RWPE2 (cell line): Measurements from ENCODE around the gene ZFP69B.

Experiments
- ATAC-seq: fragments of 200-7000 bp; cut with Tn5 transposase; 3 replicates; pipeline ENCODE4 v1.9.1; 2021; ENCODE audit warnings: low read depth
- DNase-seq: peaks from one replicate; pipeline ENCODE4 v3.0.0-alpha.2; 2020; ENCODE audit warnings: low spot score
- H3K27ac ChIP-seq: fragments of 450-650 bp; 2 replicates; pipeline ENCODE4 v1.5.1; 2017; ENCODE audit warnings: mild to moderate bottlenecking; ENCODE audit not compliant: poor library complexity, severe bottlenecking
- H3K27me3 ChIP-seq: fragments of 250-450 bp; sonication (Bioruptor Pico); 2 replicates; pipeline ENCODE4 v1.5.1; 2021; ENCODE audit warnings: mild to moderate bottlenecking, moderate library complexity; ENCODE audit not compliant: insufficient read depth, poor library complexity, severe bottlenecking
- H3K36me3 ChIP-seq: fragments of 250-450 bp; sonication (Bioruptor Pico); 2 replicates; pipeline ENCODE4 v1.5.1; 2020; ENCODE audit warnings: low read depth, mild to moderate bottlenecking, moderate library complexity
- H3K4me1 ChIP-seq: fragments of 250-450 bp; sonication (Bioruptor Pico); 2 replicates; pipeline ENCODE4 v1.5.1; 2021; ENCODE audit warnings: mild to moderate bottlenecking, moderate library complexity; ENCODE audit not compliant: insufficient read depth, poor library complexity, severe bottlenecking
- H3K4me3 ChIP-seq: fragments of 250-450 bp; sonication (Bioruptor Pico); 2 replicates; pipeline ENCODE4 v1.5.1; 2021; ENCODE audit warnings: mild to moderate bottlenecking, moderate library complexity; ENCODE audit not compliant: severe bottlenecking
- H3K9me3 ChIP-seq: fragments of 250-450 bp; sonication (Bioruptor Pico); 2 replicates; pipeline ENCODE4 v1.5.1; 2021; ENCODE audit warnings: mild to moderate bottlenecking, moderate library complexity; ENCODE audit not compliant: severe bottlenecking
- CTCF ChIP-seq: fragments of 450-650 bp; IDR thresholded peaks from one replicate; pipeline ENCODE4 v1.5.1; 2017; ENCODE audit warnings: mild to moderate bottlenecking, moderate library complexity; ENCODE audit not compliant: poor library complexity, severe bottlenecking

The ZFP69B gene

GRCh38 chr1:40407453-40407852 is 42.8 kb upstream of the ZFP69B start:
- Histone ChIP-seq H3K4me1 (peaks cover 9% of the 10 kb centered on the region), H3K27ac (no peak overlapping the region), H3K4me3 (no peak overlapping the region), H3K36me3 (0 out of 2 replicates have a peak, but pooled peaks cover 7% of the 10 kb centered on the region), H3K27me3 (no peaks in the 10 kb centered on the region), H3K9me3 (no peaks in the 10 kb centered on the region)
- no peak for ATAC-seq
- DNase-seq: no peak
- TF ChIP-seq CTCF: no peak

DNA sequence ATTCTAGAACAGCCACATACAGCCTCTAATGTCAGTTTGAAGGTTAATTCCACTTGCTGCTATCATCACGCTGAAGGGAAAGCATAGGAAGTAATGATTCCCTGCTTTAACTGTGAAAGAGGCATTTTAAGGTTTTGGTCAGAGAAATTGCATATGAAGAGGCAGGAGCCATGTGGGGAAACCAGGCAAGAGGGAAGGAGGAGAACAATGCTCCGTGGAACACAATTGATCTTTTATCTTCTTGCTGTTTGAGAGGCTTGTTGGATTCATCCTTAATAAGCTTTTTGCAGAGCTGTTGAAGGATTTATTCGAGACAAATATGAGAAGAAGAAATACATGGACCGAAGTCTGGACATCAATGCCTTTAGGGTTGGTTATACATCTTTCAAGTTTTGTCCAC is 40.8 kb upstream of the ZFP69B start:
- DNase-seq: no peak
- Histone ChIP-seq H3K4me1 (peaks cover 9% of the 10 kb centered on the region), H3K27ac (no peak overlapping the region), H3K9me3 (no peaks in the 10 kb centered on the region), H3K27me3 (no peaks in the 10 kb centered on the region), H3K36me3 (peaks cover 16% of the 10 kb centered on the region; the same call in 1 of the 2 replicates), H3K4me3 (no peak overlapping the region)
- no peak for ATAC-seq
- TF ChIP-seq CTCF: no peak

DNA sequence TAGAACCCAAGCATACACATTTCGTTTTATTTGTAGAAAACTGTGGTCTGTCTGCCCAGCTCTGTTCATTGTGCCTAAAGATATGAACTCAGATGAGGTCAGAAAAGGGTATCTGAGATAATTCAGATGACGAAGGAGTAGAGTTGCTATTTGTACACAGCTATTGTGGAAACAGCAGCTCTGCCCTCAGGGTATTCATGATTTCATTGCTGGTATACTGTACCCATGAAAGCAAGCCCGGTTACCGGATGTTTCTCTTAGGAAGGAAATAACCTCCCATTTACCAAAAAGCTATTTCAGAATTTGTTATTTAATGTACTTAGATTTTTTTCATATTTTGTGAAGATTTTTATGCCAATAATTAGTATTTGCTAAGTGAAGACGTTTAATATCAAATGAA is 39.0 kb upstream of the ZFP69B start:
- Histone ChIP-seq H3K4me1 (peaks cover 6% of the 10 kb centered on the region), H3K27me3 (no peaks in the 10 kb centered on the region), H3K9me3 (no peaks in the 10 kb centered on the region), H3K4me3 (no peak overlapping the region), H3K36me3 (peaks cover 26% of the 10 kb centered on the region), H3K27ac (no peak overlapping the region)
- DNase-seq (no peak), ATAC-seq (no peak; the same call in 2 of the 3 replicates)
- TF ChIP-seq CTCF: no peak

DNA sequence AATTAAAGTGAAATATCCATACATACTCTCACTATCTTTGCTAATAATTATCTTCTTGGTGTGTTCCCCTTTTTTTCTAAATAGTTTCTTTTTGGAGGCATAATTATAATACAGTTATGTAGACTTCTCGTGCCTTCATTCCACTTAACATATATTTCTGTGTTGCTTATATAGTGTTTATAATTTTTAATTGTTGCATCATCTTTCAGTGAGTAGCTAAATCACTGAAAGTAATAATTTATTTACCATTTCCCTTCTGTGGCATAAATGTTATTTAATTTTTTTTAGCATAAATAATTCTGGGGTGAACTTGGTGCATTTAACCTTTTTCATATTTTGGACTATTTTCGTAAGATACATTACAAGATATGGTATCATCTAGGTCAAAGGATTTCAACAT is 38.4 kb upstream of the ZFP69B start:
- Histone ChIP-seq H3K36me3 (peaks cover 31% of the 10 kb centered on the region), H3K27me3 (no peaks in the 10 kb centered on the region), H3K27ac (no peak overlapping the region), H3K4me1 (peaks cover 6% of the 10 kb centered on the region), H3K4me3 (no peak overlapping the region), H3K9me3 (no peaks in the 10 kb centered on the region)
- TF ChIP-seq CTCF: no peak
- no peak for ATAC-seq
- DNase-seq: no peak

- ATAC-seq (no peak), DNase-seq (no peak)
- H3K9me3 ChIP-seq: no peaks in the 10 kb centered on the region
- peaks cover 47% of the 10 kb centered on the region for H3K36me3 ChIP-seq
- H3K4me3 ChIP-seq: no peak overlapping the region
- H3K27ac ChIP-seq: no peak overlapping the region
- peaks cover 6% of the 10 kb centered on the region for H3K4me1 ChIP-seq
- no peak for TF ChIP-seq CTCF
- no peaks in the 10 kb centered on the region for H3K27me3 ChIP-seq
Observed at GRCh38 chr1:40413527-40414252, 36.6 kb upstream of the ZFP69B start.
